Activated CD4-positive, alpha-beta T cell treated with anti-CD3 and anti-CD28 coated beads for 48 hours (primary cell): ENCODE measurements around the gene KLHL14.
"Not testable (repeated sequence)": the region's sequence is repeated elsewhere in the genome, so short reads cannot be mapped to it uniquely, and the experiment has no call there.

Experiments used
- DNase-seq: peaks from one replicate; pipeline ENCODE4 v3.0.0-alpha.2; 2020

The KLHL14 gene

DNA sequence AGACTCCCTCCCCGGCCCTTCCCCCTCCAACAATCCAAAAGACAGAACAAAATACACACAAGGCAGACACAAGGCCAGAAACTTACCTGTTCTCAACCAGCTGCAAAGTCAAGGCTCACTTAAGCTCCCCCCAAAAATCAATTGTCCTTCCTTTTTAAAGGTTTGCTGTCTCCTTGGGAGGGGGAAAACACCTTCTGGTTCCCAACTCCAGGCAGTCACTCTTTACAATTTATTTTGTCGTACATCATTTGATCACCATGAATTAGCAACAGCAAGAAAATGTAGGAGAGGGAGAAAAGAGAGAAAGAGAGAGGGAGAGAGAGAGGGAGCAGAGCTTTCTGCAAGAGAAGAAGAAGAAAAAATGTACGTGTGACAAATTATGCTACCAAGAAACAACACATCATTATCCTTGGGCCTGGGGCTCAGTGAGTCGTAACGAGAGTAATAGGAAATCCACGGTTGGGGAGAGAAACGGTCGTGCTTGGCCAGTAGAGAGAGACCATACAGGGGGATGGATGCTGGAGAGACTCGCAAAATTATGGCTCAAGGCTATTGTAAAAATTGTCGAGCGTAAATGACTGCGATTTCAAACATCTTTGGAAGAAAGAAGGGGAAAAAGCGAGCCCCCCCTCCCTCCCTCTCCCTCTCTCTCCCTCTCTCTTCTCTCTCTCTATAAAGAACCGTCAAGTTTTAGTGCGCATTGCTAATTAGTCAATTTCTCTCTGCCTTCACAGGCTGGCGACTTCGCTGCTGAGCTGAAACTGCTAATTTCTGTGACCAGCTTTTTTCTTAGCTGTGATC, at the start of gene KLHL14:
Gene KLHL14 (minus strand): TSS at position 443 of the 801 bp plus-strand sequence. CDS start 2,432 bp downstream, outside the sequence.
- DNase-seq, result no peak

- no peak for DNase-seq
Observed at GRCh38 chr18:32822197-32822596, 49.4 kb upstream of the KLHL14 start.

DNA sequence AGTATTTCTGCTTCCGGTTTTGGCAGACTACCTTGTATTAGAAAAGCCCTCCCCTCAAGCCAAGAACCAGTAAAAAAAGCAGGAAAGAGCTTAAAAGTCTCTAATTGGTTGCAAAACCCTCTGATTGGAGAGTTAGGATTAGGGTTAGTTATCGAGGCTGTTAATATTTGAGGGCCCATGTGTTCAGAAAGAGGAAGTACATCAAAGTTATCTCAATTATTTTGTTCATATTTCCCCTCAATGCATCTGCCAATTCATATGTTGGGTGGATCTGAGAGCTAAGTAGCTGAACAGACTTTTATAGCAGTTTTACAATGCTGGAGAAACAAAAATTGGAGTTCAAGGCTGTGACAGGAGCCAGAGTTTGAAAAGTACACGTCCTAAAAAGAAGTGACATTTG, 43.1 kb upstream of the KLHL14 start:
- no peak for DNase-seq

DNA sequence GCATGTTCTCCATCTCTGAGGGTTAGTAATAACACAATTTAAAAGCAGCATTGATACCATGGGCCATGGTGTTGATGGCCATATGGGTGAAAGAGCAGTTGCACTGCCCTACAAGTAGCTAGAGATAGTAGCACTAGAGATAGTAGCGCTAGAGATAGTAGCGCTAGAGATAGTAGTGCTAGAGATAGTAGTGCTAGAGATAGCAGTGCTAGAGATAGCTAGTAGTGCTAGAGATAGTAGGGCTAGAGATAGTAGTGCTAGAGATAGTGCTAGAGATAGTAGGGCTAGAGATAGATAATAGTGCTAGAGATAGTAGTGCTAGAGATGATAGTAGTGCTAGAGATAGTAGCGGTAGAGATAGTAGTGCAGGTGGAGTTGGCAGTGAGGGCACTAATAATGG, 39.5 kb upstream of the KLHL14 start:
- DNase-seq, result no peak

DNA sequence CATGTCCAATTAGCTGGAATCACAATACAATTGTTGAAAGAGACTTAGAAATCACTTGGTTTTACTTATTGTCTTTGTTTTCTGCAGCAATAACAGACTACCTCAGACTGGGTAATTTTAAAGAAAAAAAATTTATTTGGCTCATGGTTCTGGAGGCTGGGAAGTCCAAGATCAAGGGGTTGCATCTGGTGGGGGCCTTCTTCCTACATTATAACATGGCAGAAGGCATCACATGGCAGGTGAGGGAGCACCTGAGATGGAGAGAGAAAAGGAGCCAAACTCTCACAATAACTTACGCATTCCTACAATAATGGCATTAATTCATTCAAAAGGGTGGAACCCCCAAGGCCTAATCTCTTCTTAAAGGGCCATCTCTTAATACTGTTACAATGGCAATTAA, 37.5 kb upstream of the KLHL14 start:
- no peak for DNase-seq

DNA sequence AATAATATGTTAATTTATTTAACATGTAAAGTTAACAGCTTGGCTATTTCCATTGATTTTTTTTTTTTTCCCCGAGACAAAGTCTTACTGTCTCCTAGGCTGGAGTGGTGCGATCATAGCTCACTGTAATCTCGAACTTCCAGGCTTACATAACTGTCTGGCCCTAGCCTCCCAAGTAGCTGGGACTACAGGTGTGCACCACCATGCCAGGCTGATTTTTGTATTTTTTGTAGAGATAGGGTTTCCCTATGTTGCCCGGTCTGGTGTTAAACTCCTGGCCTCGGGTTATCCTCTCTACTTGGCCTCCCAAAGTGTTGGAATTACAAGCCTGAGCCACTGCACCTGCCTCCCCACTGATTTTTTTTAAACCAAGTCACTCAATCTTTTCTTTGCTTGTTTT, 32.5 kb upstream of the KLHL14 start:
- no peak for DNase-seq

DNA sequence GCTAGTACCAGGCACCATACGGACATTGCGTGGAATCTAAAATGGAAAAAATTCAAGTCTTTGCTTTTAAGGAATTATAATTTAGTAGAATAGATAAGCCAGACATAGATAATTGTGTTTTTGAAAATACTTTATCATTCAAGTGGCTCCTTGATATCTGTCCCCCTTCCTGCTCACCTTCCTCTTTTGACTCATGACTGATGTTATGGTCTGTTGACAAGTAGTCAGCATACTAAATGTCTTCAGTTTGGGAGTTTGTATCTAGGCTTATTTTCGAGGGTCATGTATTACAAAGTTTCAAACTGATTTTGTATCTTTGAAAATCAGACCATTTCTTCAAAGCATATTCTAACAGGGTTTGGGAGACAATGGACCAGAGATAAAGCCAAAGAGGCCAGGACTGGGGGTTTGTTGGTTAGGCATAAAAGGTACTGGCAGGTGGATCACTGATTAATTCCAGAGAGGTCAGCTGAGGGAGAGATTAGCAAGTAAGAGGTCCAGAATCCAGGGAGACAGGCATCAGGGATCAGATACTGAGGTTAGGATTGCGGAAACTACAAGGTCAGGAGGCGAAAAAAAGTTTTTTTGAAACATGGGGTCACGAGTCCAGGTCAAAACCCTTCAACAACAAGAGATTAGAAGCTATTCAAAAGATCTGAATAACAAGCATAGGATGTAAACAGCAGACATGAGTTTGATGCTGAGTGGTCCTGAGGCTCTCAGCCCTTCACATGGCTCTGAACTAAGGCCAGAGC, 31.5 kb upstream of the KLHL14 start:
- DNase-seq, result no peak

GRCh38 chr18:32803568-32803967, 30.7 kb upstream of the KLHL14 start:
- no peak for DNase-seq

GRCh38 chr18:32802591-32803451, 30.0 kb upstream of the KLHL14 start:
- DNase-seq, result no peak

- no peak for DNase-seq
Observed at GRCh38 chr18:32801228-32801627, 28.4 kb upstream of the KLHL14 start.

DNA sequence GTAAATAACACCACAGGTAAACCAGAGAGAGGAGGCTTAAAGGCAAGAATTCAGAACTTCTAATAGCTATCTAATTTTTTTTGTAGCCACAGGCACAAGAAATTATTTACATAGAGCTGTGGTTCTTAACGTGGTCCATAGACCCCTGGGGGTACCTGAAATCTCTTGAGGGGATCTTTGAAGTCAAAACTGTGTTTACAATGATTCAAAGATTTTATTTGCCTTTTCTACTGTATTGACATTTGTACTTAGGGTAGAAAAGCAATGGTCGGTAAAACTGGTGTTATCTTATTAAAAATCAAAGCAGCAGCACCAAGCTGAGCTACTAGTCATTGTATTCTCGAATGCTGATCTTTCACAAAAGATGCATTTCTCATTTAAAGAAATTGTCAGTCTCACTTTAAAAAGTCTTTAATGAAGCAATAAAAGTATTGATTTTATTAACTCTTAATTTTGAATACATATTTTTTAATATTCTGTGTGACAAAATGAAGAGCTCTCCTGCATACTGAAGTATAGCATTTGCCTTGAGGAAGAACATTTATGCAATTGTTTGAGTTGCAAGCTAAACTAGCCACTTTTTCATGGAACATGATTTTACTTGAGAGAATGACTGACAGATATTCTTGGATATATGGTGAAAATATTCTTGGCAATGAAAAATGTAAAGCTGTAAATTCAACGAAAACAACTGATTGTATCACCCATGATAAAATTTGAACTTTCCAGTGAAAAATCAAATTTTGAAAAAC, 25.6 kb upstream of the KLHL14 start:
- no peak for DNase-seq

GRCh38 chr18:32794667-32795066, 21.8 kb upstream of the KLHL14 start:
- not testable (repeated sequence) for DNase-seq

GRCh38 chr18:32779010-32779409, 6.2 kb upstream of the KLHL14 start:
- no peak for DNase-seq

GRCh38 chr18:32777049-32777448, 4.2 kb upstream of the KLHL14 start:
- DNase-seq, result no peak

- DNase-seq, result no peak
Observed at GRCh38 chr18:32776561-32776960, 3.7 kb upstream of the KLHL14 start.

DNA sequence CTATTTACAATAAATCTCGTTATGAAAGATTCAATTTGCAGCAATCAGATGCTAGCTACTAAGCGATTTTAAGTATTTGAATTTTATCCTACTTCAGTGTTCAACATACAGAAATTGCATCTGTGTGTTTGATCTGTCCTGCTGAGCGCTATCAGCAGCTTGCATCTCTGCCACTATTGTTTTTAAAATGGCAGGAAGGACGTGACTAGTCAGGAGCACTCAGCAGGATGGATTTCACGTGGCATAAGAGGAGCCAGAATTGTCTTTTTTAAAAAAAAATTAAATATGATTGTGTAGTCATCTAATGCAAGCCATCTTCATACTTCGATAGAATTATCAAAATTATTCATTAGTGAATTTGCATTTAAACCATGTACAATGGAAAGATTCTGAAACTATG, 2.8 kb upstream of the KLHL14 start:
- DNase-seq, result no peak

DNA sequence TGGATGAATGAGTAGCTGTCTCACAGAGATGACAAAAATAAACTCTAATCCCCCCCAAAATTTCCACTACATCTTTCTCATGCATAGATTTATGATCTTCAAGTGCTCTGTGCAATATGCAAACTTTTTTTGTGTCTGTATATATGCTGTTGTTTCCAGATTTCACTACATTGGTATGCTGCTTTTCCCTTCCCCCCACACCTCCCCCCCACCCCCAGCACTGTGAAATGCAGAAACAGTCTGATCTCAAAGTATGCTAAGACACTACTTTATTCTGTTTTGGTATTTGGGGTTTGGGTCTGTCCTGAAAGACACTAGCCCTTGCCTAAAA, 524 bp upstream of the KLHL14 start:
- DNase-seq, result no peak

DNA sequence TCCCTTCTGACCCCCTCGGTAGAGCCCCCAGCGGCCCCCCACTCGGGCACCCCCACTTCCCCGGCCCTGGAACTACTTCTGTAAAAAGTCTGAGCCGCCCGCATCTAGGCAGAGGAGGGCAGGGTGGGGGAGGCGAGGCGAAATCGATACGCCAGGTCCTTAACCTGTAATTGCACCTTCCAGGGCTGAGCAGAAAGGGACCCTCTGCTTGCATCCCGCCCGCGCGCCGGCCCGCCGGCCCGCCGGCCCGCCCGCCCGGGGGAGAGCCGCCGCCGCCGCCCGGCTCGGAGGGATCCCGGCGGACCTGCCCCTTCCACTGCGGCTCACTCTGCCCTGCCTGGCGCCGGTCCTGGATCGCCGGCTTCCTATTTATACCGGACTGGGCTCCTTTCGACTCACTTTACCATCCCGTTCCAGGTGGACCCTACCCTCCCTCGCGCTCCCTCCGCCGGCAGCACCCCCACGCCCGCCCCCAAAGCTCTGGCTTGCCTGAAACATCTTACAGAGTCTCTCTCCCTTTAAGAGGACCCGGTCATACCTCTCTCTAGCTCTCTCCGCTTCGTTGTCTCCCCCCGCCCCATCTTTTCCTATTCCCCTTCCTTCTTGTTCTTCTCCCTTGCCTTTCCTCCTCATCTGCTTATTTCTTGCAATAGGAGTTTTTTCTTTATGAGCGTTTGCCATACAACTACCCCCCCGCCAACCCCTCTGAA, 797 bp downstream of the KLHL14 start:
- no peak for DNase-seq

DNA sequence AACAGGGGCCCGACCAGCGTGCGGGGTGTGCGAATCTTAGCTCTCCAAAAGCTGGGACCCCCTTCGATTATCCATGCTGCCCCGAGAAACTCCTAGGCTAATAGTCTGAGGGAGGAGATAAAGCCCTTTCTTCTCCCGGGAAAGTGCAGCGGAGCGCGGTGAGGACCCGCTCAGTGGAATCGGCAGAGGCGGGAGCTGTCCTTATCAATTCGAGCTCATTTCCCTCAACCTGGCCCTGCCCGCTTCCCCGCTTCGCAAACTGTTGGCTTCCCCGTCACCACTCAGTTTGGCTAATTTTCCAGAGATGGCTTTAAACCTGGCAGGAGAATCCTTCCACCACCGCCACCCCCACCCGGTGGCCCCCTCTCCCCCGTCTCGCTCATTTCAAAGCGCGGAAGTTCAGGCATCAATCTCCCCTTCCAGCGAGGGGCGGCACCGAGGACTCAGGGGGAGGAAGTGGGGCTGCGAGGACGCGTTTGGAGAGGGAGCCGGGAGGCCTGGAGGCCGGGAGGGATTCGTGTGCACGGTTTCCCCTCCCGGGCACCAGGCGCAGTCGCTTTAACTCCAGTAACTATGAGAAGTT, 1.6 kb downstream of the KLHL14 start:
- peak; percentile 2 for DNase-seq

DNA sequence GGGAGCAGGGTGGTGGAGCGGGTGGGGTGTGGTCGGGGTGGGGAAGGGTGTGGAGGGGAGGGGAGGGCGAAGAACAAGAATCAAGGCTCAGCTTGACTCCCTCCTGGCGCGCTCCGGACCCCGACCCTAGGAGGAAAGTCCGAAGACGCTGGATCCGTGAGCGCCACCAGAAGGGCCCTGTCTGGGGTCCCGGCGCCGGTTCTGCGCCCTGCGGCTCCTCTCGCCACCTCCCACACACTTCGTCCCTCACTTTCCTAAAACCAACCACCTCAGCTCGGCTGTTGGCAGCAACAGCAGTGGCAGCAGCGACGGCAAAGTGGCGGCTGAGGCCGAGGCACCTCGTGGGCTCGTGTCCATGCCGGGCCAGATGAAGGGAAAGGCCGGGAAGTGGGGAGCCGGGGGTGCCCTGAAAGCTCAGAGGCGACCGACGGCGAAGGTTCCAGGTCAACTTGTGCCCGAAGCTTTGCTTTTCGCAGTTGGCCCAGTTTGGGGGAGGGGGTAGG, 2.1 kb downstream of the KLHL14 start:
- DNase-seq, result peak; percentile 4

- no peak for DNase-seq
Observed at GRCh38 chr18:32770054-32770665, 2.7 kb downstream of the KLHL14 start.
